GM10266 (cell line): ENCODE results near the gene GSE1.

Experiments
- DNase-seq: peaks from one replicate; pipeline ENCODE4 v3.0.0; 2012; ENCODE audit errors: extremely low spot score
- CTCF ChIP-seq: IDR thresholded peaks from 2 replicates; pipeline ENCODE4 v1.5.1; 2012; ENCODE audit warnings: mild to moderate bottlenecking, low read depth; ENCODE audit not compliant: control insufficient read depth, insufficient read depth; ENCODE audit errors: missing control alignments

Gene GSE1

GRCh38 chr16:85682516-85682915 lies 69.4 kb downstream of the GSE1 start:
- TF ChIP-seq CTCF: no peak
- no peak for DNase-seq

- TF ChIP-seq CTCF: no peak
- DNase-seq: no peak
These were observed 70.2 kb downstream of the GSE1 start for GRCh38 chr16:85683363-85683762.

GRCh38 chr16:85685251-85685650 lies 72.1 kb downstream of the GSE1 start:
- no peak for TF ChIP-seq CTCF
- DNase-seq: no peak

- DNase-seq: peak; percentile 55
- TF ChIP-seq CTCF: no peak
These were observed 73.9 kb downstream of the GSE1 start for GRCh38 chr16:85686912-85687591.

GRCh38 chr16:85687651-85688471 lies 74.7 kb downstream of the GSE1 start:
- DNase-seq: no peak
- TF ChIP-seq CTCF: no peak

GRCh38 chr16:85688586-85689284 lies 75.6 kb downstream of the GSE1 start, which contains the start of gene GINS2:
Gene GINS2 (minus strand): TSS chr16:85688954. CDS start chr16:85688898, 56 bp downstream.
- peak; percentile 100 for DNase-seq
- no peak for TF ChIP-seq CTCF
